ENCODE data around the gene MYLK.

MYLK gene

DNA sequence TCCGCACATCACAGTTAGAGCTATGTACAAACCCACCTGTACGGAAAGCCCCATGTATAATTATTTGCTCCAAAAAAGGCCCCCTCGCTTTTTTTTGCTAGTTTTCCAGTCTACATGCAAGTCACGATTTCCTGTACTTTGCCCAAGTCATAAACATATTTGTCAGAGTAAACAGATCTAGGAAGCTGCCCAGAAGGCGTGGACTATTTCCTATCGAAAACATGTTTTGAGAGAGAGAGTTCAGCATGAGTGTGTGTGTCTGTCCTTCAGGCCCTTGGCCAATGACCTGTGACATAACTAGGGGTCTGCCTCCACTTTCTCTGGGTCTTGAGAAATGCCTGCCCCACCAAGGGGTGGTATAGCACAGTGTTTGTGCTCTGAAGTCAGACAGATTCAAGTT is 226.6 kb downstream of the MYLK start:
- Mint-ChIP-seq H3K4me1 (peaks cover 3% of the 10 kb centered on the region), H3K27ac (no peak overlapping the region), H3K36me3 (no peaks in the 10 kb centered on the region), H3K4me3 (no peak overlapping the region), H3K9me3 (peaks cover 3% of the 10 kb centered on the region), H3K27me3 (peaks cover 20% of the 10 kb centered on the region)
- no peak for ATAC-seq

DNA sequence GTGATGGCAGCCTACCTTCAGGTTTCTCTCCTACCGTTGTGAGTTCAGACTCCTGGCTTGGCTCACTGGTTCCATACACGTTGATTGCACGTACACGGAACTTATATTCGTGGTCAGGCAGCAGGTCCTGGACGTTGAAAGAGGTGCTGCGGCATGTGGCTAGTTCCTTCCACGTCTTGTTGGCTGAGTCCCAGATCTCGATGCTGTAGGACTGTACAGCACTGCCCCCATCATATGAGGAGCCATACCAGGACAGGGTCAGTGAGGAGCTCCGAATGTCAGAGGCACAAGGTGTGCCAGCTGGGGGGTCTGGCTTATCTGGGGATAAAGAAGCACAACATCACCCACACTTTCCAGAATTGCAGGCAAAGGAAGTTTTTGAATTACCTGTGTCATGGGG is 227.0 kb downstream of the MYLK start:
- Mint-ChIP-seq H3K9me3 (peaks cover 3% of the 10 kb centered on the region), H3K4me3 (no peak overlapping the region), H3K4me1 (peaks cover 7% of the 10 kb centered on the region), H3K36me3 (no peaks in the 10 kb centered on the region), H3K27ac (no peak overlapping the region), H3K27me3 (peaks cover 16% of the 10 kb centered on the region)
- ATAC-seq, result no peak

DNA sequence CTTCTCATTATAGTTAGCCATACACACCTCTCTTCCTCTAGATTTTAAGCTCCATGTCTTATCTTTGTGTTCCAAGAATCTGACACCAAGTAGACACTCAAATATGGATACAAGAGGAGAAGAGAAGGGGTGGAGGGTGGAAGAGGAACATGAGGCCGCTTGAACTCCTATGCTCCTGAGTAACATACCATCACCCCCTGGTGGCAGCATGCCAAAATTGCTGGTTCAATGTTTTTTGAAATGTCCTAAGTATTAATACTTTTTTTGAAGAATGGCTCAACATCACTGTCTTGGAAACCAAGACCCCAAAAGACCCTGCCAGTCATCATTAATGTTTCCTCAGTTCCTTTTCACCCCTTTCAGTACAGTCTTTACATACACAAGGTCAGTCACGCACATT is 227.4 kb downstream of the MYLK start:
- Mint-ChIP-seq H3K27me3 (peaks cover 12% of the 10 kb centered on the region), H3K9me3 (peaks cover 3% of the 10 kb centered on the region), H3K27ac (no peak overlapping the region), H3K36me3 (no peaks in the 10 kb centered on the region), H3K4me1 (peaks cover 7% of the 10 kb centered on the region), H3K4me3 (no peak overlapping the region)
- no peak for ATAC-seq

DNA sequence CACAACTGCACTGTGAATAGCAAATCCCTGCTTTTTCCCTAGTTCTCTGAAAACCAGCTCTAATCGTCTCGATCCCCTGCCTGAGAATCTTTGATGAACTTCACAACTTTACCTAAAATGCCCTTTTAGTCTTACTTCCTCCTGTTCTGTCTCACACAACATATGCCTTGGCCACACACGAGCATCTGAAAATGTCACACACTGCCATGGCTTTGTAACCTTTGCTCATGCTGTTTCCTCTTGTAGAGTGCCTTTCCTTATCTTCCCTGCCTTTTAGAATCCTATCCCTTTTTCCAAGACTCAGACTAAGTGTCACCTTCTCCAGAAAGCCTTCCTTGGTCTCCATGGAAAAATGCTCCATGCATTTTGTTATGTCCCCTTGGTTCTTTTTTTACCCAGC is 227.9 kb downstream of the MYLK start:
- Mint-ChIP-seq H3K27ac (no peak overlapping the region), H3K27me3 (peaks cover 8% of the 10 kb centered on the region), H3K4me3 (no peak overlapping the region), H3K4me1 (peaks cover 7% of the 10 kb centered on the region), H3K36me3 (no peaks in the 10 kb centered on the region), H3K9me3 (peaks cover 3% of the 10 kb centered on the region)
- ATAC-seq, result no peak

DNA sequence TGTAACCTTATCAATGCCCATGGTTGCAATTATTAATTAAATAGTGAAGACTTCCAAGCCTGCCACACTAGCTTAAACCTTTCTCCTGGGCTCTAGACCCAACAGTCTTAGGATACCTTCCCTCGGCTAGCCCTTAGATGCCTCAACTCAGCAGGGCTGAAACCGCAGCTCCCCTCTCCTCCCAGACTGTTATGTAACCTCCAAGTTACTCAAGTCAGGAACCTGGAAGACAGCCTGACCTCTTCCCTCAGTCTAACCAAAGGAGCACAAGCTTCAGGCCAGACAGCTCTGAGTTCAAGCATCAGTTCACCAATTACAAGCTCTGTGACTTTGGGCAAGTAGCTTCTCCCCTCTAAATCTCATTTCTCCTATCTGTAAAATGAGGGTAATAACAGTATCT is 228.7 kb downstream of the MYLK start:
- no peak for ATAC-seq
- no peaks in the 10 kb centered on the region for H3K27me3 Mint-ChIP-seq
- no peaks in the 10 kb centered on the region for H3K36me3 Mint-ChIP-seq
- H3K27ac Mint-ChIP-seq, result no peak overlapping the region
- H3K4me1 Mint-ChIP-seq, result peaks cover 7% of the 10 kb centered on the region
- H3K9me3 Mint-ChIP-seq, result peaks cover 3% of the 10 kb centered on the region
- no peak overlapping the region for H3K4me3 Mint-ChIP-seq

DNA sequence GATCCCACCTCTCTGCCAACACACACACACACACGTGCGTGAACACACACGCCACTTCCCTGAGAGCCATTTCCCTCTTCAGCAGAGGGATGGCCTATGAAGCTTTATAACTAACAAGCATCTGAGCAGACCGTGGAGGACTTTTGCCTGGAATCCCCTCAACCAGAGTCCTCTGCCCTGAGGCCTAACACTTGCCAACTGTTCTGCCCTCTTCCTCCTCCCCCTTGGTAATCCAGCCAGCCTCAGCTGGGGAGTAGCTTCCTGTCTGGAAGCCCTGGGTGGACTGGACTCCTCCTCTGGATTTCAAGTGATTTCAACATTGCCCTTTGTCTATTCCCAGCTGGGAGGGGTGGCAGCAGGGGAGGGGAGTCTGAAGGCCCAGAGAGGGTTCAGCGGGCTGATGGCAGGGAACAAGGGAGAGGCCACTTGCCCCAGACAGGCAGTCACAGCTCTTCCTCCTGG is 230.9 kb downstream of the MYLK start:
- peaks cover 3% of the 10 kb centered on the region for H3K9me3 Mint-ChIP-seq
- no peaks in the 10 kb centered on the region for H3K36me3 Mint-ChIP-seq
- H3K4me1 Mint-ChIP-seq, result peaks cover 7% of the 10 kb centered on the region
- H3K27ac Mint-ChIP-seq, result no peak overlapping the region
- H3K4me3 Mint-ChIP-seq, result no peak overlapping the region
- no peak for ATAC-seq
- no peaks in the 10 kb centered on the region for H3K27me3 Mint-ChIP-seq

DNA sequence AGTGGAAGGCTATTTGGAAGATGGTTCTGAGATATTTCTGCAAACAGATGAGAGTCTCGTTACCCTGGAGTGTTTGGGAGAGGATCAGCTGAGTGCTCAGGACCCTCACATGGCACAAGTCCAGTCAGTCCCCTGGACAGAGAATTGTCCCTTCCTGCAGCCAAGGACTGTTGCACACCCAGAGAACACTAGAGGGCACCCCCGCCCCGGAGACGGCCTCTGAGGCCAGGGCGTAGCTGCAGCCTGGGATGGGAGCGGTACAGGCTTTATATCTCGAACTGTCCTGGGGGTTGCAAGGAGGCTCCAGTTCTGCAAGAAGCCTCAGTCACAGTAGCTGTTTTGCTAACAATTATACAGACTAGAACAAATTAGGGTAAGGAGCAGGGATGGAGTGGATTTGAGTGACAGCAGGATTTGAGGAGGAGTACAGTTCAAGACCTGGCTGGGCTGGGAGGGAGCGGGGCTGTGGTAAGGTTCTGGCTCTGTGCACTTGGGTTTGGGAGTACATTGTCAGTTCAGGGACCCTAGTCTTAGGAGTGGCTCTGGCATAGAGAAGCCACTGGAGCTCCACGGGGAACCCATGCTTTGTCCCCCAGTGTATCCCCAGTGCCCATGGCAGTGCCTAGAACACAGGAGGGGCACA is 231.7 kb downstream of the MYLK start:
- H3K36me3 Mint-ChIP-seq, result no peaks in the 10 kb centered on the region
- peak; percentile 75 for ATAC-seq
- H3K9me3 Mint-ChIP-seq, result peaks cover 3% of the 10 kb centered on the region
- no peaks in the 10 kb centered on the region for H3K27me3 Mint-ChIP-seq
- no peak overlapping the region for H3K4me3 Mint-ChIP-seq
- H3K4me1 Mint-ChIP-seq, result peaks cover 7% of the 10 kb centered on the region
- no peak overlapping the region for H3K27ac Mint-ChIP-seq

DNA sequence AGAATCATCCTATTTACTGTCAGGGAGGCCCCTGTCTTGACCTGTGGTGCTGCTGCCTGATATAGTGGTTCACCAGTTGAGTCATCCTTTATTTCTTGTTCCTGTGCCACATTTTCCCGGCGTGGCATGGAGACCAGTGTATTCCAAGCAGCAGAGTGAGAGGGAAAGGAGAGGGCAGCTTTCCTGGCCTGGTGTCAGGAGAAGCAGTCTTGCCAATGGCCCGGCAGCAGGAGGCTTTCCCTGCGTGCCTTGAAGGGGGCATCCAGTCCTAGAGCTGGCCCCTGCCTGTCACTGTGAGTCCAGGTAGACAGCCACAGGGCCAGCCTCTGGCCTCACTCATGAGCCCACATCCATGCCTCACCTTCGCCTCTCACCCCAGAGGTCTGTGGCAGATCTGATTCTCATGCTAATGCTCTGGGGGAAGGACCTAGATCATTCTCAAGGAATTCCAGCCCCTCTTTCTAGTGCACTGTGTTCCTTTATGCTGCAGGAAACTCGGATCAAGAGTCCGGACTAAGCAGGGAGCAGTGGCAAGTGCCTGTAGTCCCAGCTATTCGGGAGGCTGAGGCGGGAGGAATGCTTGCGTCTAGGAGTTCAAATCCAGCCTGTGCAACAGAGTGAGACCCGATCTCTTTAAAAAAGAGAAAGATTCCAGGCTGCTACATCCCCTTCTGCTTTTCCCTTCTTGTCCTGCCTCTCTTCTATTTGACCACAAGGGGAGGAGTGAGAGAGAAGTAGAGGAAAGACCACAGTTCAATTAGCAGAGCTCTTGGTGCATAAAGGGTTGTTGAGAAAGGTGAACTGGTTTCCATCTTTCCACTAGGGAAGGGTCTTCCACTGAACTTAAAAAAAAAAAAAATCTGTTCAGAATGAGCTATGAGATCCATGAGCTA is 232.4 kb downstream of the MYLK start:
- no peak for ATAC-seq
- Mint-ChIP-seq H3K27me3 (no peaks in the 10 kb centered on the region), H3K9me3 (no peaks in the 10 kb centered on the region), H3K4me1 (peaks cover 7% of the 10 kb centered on the region), H3K27ac (no peak overlapping the region), H3K36me3 (no peaks in the 10 kb centered on the region), H3K4me3 (no peak overlapping the region)

DNA sequence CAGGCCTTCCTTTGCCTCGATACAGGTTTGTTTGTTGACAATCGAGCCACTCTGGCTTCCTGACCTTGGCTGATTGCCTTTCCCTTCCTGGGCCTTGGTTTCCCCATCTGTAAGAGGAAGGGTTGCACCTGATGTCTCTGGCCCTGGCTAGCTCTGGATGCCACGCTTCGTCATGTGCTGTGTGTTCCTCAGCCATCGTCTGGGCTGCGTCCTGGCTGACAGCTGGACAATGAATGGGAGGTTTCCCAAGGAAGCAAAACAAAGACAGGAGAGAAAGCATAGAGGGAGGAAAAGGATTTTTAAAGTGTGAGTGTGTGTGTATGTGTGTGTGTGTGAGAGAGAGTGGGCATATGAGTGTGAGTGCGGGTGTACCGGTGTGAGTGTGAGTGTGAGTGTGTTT is 234.0 kb downstream of the MYLK start:
- no peak overlapping the region for H3K4me3 Mint-ChIP-seq
- H3K27me3 Mint-ChIP-seq, result no peaks in the 10 kb centered on the region
- no peak for ATAC-seq
- no peaks in the 10 kb centered on the region for H3K36me3 Mint-ChIP-seq
- no peak overlapping the region for H3K27ac Mint-ChIP-seq
- peaks cover 7% of the 10 kb centered on the region for H3K4me1 Mint-ChIP-seq
- no peaks in the 10 kb centered on the region for H3K9me3 Mint-ChIP-seq

DNA sequence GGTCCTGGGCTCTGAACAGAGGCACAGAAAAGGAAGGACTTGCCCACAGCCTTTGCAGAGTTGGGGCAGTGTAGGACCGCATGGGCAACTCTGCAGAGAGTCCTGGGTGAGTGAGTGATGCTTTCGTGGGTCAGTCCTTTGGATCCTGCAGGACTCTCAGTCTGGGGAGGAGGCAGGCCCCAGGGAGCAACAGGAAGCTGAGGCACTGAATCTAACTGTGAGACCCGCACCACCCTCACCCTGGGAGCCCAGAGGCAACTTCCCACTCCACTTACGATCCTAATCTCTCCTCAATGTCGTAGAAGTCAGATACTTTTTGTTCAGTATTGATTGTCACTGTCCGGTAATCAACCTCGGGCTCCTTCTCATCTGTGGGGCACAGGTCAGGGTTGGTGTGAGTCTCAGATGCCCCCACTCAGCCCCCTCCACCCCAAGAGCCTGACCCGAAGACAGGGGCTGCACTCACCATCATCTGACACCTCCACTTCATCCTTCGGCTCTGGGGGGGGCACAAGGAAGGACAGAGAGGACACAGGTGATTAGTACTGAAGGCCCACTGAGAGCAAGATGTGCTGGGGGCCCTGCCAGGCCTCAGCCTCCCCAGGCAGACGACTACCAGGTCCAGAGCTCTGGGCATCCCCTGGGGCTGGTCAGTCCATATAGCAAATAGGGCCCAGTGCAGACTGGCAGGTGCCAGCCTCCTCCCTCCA is 235.3 kb downstream of the MYLK start:
- no peak overlapping the region for H3K27ac Mint-ChIP-seq
- no peaks in the 10 kb centered on the region for H3K27me3 Mint-ChIP-seq
- ATAC-seq, result no peak
- no peaks in the 10 kb centered on the region for H3K36me3 Mint-ChIP-seq
- no peak overlapping the region for H3K4me3 Mint-ChIP-seq
- H3K9me3 Mint-ChIP-seq, result no peaks in the 10 kb centered on the region
- peaks cover 7% of the 10 kb centered on the region for H3K4me1 Mint-ChIP-seq

DNA sequence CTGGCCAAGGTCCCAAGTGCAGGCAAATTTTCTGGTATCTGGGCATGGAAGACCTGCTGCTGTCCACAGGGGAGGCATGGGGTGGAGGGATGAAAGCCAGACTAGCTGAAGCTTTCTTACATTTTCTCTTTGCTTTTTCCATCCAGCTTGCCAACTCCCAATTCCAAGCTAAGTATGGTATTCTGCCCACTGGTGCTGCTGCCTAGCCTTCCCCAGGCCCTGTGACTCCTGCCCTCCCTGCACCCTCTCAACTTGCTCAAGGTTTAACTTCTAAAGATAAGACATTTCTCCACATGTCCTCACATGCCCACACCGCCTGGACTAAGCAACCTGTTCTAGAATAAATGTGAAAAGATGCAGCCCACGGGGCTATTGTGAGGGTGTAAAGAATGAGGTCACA is 239.8 kb downstream of the MYLK start:
- Mint-ChIP-seq H3K4me3 (no peak overlapping the region), H3K27ac (no peak overlapping the region), H3K9me3 (no peaks in the 10 kb centered on the region), H3K4me1 (no peaks in the 10 kb centered on the region), H3K27me3 (no peaks in the 10 kb centered on the region), H3K36me3 (no peaks in the 10 kb centered on the region)
- ATAC-seq, result no peak

DNA sequence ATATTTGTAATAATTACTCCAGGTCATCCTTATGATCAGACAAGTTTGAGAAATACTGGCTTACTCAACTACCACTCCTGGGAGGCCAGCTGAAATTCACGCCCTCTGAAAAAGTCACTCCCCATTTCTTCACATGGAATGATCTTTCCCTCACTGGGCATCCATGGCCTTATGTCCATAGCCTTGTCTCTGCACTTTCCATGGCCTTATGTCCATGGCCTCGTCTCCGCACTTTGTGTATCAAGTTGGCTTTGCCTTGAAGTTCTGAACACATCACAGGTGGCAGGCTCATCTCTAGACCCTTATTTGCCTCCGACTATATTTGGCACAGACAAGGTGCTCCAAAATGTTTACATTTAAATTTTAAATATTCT is 241.2 kb downstream of the MYLK start:
- no peak for ATAC-seq
- H3K9me3 Mint-ChIP-seq, result no peaks in the 10 kb centered on the region

DNA sequence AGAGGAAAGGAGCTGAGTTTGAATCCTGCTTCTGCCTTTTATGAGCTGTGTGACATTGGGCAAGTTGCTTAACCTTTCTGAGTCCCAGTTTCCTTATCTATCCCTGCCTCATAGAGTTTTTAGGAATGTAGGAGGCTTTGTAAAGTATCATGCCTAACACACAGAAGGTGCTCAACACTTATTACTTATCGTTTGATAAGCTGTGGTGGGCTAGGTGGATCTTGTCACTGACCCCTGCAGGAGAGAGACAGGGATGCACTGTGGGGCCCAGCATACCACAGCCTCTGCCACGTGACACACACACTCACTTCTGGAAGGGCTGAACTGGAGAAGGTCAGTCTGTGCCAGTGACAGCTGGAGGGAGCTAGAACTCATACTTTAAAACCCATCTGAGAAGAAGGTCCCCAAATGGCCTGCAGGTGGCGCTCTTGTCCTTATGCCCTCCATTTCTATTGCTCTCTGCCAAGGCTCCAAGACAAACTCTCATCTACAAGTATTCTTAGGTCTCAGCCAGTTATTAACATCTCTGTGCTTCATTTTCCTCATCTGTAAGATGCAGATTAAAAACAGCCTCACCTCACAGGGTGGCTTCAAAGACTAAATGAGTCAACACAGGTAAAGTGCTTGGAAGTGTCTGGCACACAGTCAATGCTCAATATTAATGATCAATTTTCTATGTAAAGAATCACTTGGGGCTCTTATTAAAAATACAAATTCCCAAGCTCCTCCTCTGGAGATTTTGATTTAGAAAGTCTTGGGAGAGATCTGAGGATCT is 241.8 kb downstream of the MYLK start:
- H3K4me1 Mint-ChIP-seq, result no peaks in the 10 kb centered on the region
- no peaks in the 10 kb centered on the region for H3K36me3 Mint-ChIP-seq
- no peaks in the 10 kb centered on the region for H3K9me3 Mint-ChIP-seq
- H3K27ac Mint-ChIP-seq, result no peak overlapping the region
- H3K4me3 Mint-ChIP-seq, result no peak overlapping the region
- ATAC-seq, result peak; percentile 70
- no peaks in the 10 kb centered on the region for H3K27me3 Mint-ChIP-seq

More for the DNA sequence above, 241.2 kb downstream of the MYLK start:
- no peak overlapping the region for H3K27ac Mint-ChIP-seq
- no peaks in the 10 kb centered on the region for H3K4me1 Mint-ChIP-seq
- H3K4me3 Mint-ChIP-seq, result no peak overlapping the region
- H3K27me3 Mint-ChIP-seq, result no peaks in the 10 kb centered on the region
- no peaks in the 10 kb centered on the region for H3K36me3 Mint-ChIP-seq

DNA sequence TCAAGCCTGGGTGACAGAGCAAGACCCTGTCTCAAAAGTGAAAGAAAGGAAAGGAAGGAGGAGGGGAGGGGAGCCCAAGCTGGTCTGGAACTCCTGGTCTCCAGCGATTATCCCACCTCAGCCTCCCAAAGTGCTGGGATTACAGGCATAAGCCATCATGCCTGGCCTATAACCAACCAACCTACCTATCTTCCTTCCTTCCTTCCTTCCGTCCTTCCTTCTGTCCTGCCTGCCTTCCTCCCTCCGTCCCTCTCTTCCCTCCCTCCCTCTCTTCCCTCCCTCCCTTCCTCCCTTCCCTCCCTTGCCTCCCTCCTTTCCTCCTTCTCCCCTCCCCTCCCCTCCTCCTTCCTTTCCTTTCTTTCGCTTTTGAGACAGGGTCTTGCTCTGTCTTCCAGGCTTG is 242.6 kb downstream of the MYLK start:
- Mint-ChIP-seq H3K27ac (no peak overlapping the region), H3K4me3 (no peak overlapping the region), H3K9me3 (no peaks in the 10 kb centered on the region), H3K4me1 (no peaks in the 10 kb centered on the region), H3K27me3 (no peaks in the 10 kb centered on the region), H3K36me3 (no peaks in the 10 kb centered on the region)
- no peak for ATAC-seq

All from stimulated activated memory B cell treated with anti-CD40 and anti-IgM and Interleukin-4, amounts not matched to agents 10 μg/mL and 1 μg/mL and 100 μg/mL, for 72 hours (primary cell).